Sigmoid colon (tissue), 4 donors: ENCODE results near the gene DXO.

Experiments used
- CTCF ChIP-seq, 4 experiments: fragments of 450-650 bp in 3 of 4; fragments of 200-600 bp in 1 of 4; IDR thresholded peaks; one replicate each; pipeline ENCODE4 v1.5.1; 2016 to 2019; ENCODE audit warnings: antibody characterized with exemption in 4 of 4, mild to moderate bottlenecking in 3 of 4, moderate library complexity in 2 of 4
- POLR2AphosphoS5 ChIP-seq, 4 donors: sonication (generic); formaldehyde crosslinking; IDR thresholded peaks; one replicate each; pipeline ENCODE4 v1.6.1; 2017; ENCODE audit warnings: antibody characterized with exemption in 4 of 4

GRCh38 chr6:31966997-31967925, 4.7 kb downstream of the DXO start:
- TF ChIP-seq CTCF (IDR thresholded peaks at IDR 0.05) (no peak), POLR2AphosphoS5 (IDR thresholded peaks at IDR 0.05) (no peak)
